GM12874 (cell line): ENCODE data around the gene AK1.

ENCODE experiments used
- CTCF ChIP-seq: IDR thresholded peaks from 2 replicates; pipeline ENCODE4 v1.5.1; 2011; ENCODE audit warnings: low read depth, mild to moderate bottlenecking, control low read depth, low read length, moderate library complexity; ENCODE audit not compliant: insufficient read depth

Gene AK1

DNA sequence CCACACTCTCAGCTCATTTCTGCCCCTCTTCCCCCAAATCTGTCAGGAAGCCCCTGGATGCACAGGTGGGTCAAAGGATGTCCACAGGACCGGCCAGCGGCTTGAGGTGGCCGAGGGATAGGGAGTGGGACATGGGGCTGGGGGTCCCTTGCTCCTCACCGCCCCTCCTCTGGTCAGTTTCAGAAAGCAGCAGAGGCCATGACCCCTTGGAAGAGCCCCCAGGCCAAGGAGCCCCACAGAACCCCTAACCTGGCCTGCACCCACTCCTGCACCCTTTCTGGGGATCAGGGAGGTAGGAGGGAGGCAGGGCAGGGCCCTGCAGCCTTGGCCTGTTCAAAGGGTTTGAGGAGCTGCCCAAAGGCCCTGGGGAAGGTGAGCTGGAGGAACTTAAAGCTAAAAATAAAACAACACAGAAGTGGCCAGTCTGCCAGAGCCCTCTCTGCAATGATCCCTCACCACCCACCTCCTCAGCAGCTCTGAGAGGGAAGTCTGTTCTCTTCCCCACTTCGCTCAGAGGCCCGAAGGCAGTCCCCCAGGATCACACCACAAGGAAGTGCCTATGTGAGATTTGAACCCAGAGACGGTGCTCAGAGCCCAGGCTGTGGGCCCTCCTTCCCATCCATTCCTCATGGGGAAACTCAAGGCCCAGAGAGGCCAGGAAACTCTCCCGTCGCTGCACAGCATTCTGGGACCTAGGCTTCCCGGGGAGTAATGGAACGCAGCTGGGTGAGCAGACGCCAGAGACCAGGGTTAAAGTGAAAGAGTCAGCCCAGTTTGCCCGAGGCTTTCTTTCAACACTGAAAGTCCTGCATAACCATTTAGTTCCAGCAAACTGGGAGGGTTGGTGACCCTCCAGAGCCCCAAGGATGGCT, 23.9 kb downstream of the AK1 start:
- TF ChIP-seq CTCF: no peak

DNA sequence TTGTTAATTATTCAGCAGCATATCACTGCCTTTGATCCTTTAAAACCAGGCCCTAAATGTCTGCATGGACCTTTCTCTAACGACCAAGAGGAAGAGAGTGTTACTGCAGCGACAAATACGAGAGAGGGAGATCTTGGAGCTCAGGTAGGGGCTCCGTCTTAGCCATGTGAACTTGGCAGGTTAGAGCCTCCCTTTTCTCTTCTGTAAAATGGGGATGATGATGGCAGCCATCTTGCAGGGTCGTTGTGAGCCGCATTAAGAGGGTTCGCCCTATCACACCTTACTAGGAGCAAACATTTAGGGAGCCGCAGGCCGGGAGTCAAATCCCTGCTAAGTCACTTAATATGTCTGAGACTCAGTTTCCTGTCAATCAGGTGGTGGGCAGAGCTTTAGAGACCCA, 24.6 kb downstream of the AK1 start:
- no peak for TF ChIP-seq CTCF

DNA sequence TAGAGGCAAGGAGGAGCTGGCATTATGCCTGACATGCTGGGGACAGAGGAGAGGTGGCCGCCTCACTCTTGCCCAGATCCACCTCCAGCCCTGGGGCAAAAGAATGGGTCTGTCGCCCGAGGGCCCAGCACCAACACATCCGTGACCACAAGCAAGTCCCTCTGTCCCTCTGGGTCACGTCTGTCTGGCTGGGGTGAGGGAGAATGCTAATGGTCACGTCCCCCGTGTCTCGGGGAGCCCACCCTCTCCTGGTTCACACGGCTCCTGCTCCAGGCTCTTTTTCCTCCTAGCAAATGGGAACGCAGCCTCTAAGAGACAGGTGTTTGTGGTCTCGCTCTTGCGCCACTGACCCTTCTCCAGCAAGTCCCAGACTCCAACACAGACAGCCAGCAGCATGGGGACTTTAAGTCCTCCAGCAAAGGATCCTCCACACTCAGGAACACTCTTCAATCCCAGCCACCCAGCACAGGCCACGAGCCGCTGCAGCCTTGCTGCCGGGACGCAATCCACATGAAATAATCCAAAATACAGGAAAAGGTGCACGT, 27.1 kb downstream of the AK1 start:
- TF ChIP-seq CTCF: no peak

DNA sequence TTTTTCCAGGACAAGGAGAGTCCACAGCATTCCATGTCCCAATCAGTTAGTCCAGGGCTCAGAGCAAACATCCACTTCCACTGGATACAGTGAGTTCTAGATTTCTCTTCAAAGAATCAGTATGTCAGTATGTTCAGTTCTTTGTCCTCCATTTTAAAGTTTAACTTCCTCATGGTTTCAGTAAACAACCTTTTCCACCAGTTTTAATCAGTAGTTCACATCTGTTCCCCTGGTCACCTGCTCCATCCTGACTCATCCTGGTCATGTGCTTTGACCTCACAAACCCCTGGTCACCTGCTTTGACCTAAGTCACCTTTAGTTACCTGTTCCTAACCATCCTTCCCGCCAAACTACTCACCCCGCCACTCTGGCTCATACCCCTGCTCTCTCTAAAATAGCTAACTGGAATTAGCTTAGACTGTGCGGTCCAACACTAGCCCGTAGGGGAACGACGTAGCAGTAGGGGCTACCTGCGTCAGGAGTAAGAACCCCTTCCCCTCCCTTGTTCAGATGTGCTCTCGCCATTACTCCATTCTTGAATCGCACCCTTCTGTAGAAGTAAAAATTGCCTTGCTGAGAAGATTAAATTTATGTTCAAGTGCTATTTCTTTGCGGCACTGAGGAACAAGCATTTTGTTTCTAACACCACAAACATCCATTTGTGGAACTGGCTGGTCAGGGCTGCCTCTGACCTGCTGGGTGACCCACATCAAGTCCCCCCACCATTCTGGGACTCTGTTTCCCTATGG, 28.5 kb downstream of the AK1 start:
- TF ChIP-seq CTCF: no peak

DNA sequence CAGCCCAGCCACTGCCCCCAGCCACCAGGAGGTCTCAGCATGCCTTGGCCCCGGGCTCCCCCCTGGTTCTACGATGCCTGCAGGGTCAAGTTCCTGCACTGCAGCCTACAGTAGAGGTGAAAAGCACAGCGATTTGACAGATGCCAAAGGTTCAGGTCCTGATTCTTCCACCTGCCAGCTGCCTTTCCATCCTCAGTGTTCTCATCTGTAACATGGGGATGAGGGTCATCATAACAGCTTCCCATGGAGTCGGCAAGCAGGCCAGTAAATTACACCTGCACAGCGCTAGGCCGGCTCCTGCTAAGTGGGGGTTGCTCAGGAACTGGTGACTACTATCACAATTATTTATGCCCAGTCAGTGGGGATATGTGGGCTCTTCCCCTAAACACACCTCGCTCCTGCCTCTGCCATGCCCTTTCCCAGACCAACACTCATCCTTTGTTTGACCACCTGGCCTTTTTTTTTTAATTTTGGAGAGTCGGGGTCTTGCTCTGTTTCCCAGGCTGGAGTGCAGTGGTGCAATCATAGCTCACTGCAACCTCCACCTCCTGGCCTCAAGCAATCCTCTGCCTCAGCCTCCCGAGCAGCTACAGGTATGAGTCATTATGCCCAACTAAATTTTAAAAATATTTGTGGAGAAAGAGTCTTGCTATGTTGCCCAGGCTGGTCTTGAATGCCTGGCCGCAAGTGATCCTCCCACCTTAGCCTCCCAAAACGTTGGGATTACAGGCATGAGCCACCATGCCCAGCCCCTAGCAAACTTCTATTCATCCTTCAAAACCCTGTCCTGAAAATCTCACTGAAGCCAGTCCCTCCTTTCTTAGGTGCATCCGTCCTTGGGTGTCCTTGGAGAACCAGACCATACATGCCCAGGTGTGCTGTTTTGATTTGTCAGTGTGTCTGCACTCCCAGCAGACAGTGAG, 29.4 kb downstream of the AK1 start:
- TF ChIP-seq CTCF: no peak

- no peak for TF ChIP-seq CTCF
Measured at GRCh38 chr9:127847178-127847510, 30.3 kb downstream of the AK1 start.
